NCI-H526 treated with DMSO at 0.1 percent for 48 hours (cell line): Measurements from ENCODE around the gene KITLG.
"Not testable (repeated sequence)": the region's sequence is repeated elsewhere in the genome, so short reads cannot be mapped to it uniquely, and the experiment has no call there.

ENCODE experiments used
- DNase-seq: peaks from one replicate; lab custom pipeline; 2025; lab: John Stamatoyannopoulos, UW

Gene KITLG

GRCh38 chr12:88580051-88580871 lies at the start of gene KITLG:
Gene KITLG (minus strand): TSS chr12:88580471. CDS start chr12:88580278, 193 bp downstream.
- peak; percentile 89 for DNase-seq

DNA sequence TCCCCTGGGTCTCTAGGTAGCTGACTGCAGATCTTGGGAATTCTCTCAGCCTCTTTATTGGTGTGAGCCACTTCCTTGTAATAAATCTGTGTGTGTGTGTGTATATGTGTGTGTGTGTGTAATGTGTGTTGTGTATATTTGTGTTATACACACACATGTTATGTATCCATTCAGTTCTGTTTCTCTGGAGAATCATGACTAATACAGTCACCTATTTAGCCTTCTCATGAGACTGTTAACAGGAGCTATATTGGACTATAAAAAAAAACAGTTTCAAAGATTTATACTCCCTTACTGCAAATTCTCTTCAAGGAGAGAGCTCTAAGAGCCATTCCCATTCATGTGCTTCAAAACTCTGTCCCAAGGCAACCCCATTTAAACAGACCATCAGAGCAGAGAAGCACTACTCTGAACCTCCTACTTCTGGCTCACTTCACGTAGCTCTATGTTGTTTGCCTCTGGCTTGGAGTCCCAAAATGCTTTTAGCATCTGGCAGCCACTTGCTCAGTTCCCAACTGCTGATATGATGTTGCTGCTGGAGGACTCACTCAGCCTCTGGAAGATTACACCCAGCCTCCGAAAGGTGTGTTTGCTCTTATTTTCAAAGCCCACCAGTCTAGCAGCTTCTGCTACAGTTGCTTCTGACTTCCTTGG lies 48.7 kb upstream of the KITLG start:
- no peak for DNase-seq

DNA sequence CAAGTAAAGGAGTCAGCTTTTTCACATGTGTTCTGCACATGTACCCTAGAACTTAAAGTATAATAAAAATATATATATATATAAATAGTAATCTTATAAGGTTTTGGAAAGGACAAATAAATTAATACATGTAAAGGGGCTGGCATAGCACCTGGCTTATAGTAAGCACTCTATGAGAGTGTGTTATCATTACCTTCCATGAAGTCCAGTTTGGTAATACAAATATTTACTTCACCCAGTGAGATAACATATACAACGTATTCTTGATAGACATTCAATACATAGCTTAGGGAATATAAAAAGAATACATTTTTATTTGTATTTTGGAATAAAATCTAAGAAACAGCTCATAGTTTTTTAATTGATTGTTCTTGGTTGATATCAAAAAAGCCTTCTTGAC lies 47.8 kb upstream of the KITLG start:
- not testable (repeated sequence) for DNase-seq

DNA sequence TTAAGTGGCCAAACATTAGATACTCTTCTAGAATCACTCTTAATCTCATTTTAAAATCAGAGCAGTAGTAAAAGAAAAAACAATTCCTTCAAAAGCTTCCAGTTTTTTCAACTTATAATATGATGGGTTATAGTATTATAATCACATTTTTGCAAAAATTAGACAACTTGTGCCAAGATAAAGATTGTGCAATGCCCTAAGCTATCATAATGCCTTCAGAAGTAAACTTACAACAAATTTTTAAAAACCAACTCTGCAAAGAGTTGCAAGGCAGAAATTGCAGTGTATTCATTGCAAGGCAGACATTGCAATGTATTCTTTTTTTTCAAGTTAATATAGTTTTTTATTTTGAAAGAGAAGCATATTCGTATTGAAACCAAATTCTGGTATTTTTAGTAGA lies 47.2 kb upstream of the KITLG start:
- no peak for DNase-seq

DNA sequence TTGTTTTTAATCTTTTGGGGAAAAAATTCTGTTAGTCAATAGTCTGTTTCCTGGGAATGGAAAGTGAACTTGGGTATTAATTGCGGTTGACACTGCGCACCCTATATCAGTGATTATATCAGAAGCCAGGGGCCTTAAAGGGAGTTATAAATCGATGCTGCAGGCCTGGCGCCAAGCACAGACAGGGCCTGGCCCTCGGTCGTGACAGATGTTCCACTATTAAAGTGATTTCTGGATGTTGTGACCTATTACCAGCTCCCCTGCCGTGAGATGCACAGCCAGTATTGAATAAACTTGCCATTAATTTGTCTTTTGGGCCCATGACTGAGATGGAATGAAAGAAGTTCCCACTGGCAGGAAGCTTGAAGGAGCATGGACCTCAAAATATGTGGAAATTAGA lies 45.1 kb upstream of the KITLG start:
- DNase-seq: no peak

DNA sequence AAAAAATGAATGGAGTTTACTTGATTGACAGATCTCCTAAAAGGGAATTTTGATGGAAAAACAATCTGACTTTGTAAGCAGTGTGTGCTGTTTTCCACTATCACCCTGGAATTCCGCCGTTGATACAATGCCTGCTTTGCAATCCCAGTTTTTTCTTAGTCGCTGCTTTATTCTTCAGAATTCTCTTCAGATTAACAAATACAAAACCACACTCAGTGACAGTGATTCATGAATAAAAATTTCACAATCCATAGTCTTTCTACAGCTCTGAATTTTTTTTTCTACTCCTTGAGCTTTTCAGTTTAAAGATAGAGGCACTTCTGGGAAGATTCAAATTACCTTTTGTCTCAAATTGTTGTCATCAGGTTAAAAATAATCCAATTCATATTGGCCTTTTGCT lies 44.6 kb upstream of the KITLG start:
- DNase-seq: no peak

DNA sequence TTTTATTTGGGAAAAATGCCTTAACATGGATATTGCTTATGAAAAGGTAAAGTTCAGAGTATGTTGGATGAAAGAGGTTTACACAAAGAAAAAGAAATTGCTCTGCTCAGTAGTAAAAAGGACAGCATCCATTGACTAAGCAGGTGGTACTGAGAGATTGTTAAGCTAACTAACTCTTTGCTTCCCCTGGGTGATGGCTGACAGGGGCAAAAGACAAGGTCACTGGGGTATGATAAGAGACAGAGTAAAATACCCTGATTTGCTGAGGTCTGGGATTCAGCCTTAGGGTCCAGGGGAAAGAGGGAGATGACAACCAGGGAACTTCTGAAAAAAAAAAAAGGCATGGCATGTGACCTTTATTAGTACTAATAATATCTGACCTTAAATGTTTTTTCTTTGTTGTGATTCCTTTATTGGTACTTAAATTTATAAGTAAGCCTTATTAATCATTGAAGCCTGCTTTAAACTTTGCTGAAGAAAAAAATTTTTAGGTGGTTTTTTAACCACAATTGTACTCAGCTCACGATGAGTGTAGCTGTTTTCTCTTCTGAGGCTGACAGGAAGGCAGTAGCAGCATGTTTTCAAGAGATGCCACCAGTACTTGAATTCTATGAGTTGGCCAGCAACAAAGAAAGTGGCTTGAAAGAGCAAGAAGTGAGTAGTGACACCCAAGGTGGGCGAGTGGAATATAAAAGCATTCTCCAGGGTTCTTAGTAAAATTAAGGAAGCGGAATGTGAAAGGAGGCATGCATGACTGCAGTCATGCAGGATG lies 43.7 kb upstream of the KITLG start:
- no peak for DNase-seq

DNA sequence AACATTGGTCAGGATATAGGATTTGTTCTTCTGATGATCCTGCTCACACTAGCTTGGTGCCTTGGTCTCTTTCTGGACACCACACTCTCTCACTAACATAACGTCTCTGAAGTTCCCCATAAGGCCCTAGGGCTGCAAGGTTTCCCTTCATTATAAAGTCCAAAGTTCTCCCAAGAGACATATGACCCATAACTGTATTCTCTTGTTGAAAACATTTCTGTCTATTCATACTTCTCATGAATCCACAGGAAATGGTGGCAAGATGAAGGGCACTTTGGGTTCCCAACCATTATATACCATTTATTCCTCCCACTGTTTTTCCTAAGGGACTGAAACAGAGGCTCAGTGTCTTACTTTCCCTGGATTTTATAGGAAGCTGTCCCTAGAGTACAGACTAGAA lies 37.1 kb upstream of the KITLG start:
- DNase-seq: no peak

DNA sequence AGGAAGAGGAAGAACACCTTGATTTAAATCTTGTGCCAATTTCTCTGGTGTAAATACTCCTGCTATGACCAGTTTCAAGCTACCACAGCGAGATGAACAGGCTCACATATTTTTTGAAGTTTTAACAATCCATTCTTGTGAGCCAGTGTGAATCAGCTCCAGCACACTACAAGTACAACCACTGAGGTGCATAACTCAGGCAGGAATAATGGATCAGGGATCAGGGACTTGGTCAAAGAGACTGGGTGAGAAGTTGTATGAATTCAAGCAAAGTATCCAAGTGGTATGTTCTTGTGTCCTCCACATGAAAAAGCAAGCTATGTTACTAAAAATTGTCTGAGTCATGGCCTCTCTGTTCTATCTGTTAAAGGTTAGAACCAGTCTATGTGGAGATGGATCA lies 35.2 kb upstream of the KITLG start:
- no peak for DNase-seq

- no peak for DNase-seq
These were observed 24.4 kb upstream of the KITLG start for GRCh38 chr12:88604646-88605045.

DNA sequence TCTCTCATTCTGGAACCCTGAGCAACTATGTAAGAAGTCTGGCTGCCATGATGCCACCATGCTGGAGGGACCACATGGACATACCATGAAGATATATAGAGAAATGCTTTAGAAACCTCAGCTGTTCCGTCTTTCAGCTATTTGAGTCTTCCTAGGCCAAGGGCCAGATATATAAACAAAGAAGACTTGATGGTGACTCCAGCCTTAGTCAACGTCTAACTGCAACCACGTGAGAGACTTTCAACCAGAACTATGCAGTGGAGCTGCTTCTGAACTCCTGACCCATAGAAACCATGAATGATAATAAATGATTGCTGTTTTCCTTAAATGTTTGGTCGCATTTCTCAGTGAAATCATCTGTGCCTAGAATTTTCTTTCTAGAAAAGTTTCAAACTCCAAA lies 20.0 kb upstream of the KITLG start:
- no peak for DNase-seq

GRCh38 chr12:88597365-88597764 lies 17.1 kb upstream of the KITLG start:
- no peak for DNase-seq

GRCh38 chr12:88595697-88596096 lies 15.4 kb upstream of the KITLG start:
- no peak for DNase-seq

DNA sequence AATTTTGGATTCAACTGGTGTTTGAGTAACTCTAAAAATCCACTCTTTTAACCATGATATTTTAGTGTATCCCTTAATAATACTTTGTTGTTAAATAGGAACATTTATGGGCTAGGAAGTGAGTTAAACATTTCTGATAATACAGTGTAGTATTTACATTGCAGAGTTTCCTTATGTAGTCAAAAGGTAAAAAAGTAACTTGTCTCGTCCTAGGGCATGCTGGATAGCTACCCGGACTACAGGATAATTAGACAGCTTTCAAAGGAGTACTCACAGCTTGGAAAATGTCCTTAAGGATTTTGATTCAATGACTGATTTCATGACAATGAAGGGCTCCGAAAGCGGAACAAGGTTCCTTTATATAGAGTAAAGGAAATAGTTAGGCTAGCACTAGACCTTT lies 14.5 kb upstream of the KITLG start:
- DNase-seq: no peak

DNA sequence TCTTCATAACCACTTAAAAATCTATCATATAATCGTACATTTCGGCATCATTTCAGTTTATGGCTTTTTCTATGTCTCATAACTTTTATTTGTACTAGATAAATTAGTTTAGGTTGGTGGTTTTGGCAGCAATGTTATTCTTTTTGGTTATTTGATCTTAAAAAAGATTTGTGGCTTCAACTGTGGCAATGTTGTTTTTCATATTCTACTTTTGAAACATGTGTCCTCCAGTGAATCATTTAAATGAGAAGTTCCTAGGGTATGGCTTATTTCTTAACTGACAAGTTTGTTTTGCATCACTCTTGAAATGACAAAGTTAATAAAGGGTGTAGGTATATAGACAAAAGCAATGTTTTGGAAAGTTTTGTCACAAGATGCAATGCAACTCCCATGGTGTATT lies 11.1 kb upstream of the KITLG start:
- DNase-seq: no peak

DNA sequence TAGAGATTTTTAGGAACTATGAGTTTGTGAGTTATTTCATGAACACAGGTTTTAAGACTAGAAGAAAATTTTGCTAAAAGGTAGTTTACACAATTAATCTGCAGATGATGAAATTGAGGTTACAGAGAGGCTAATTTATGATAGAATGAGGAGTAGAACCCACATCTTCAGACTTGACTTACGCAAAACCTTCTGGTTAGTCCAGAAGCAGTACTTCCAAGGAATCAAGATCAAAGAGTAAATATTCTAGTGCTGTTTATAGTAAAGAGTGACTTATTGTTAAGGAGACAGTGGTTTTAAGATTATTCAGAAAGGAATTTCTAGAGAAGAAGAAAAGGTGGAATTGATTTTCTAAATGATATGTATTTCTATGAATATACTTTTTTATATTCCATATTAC lies 10.6 kb upstream of the KITLG start:
- DNase-seq: no peak

DNA sequence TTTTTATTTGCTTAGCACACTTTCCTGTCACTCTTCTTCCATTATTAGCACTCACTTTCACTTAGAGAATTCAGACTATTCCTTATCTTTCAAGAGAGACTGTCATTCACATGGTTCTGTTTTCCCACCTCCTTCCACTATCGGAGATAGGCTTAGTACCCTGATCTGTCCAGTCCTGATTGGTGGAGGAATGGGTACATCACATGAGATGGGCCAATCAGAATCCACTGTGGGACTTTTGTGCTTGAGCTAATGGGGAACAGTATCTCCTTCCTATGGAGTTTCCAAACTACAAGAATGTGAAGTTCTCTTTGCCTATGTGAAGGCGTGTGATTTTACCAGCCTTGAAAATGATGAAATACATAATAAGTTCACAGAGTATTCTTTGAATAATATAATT lies 4.8 kb upstream of the KITLG start:
- no peak for DNase-seq

DNA sequence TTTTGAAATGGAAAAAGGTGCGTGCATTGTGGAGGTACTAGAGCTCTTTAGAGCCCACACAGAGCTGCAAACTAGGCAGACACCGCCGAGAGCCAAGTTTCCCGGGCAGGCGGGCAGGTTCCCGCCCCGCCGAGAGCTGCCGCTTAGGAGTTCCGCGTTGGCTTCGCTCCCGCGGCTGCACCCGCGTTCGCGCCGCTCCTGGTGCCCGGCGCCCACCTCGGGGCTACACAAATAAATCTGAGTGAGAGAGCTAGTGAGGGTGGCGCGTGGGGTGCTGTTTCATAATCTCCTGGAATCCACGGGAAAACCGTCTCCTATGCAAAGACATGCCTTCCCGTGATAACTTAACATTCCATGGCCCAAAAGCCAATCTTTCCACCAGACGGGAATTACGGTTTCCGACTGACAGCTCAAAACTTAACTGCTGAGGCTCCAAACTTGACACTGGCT lies 645 bp downstream of the KITLG start:
- DNase-seq: peak; percentile 60

- DNase-seq: peak; percentile 48
These were observed 1.1 kb downstream of the KITLG start for GRCh38 chr12:88579161-88579517.

GRCh38 chr12:88578276-88579160 lies 1.8 kb downstream of the KITLG start:
- peak; percentile 70 for DNase-seq

GRCh38 chr12:88577537-88577936 lies 2.7 kb downstream of the KITLG start:
- no peak for DNase-seq

- no peak for DNase-seq
These were observed 3.4 kb downstream of the KITLG start for GRCh38 chr12:88576866-88577265.
